ENCODE data around the gene RS1.

Gene RS1

GRCh38 chrX:18617407-18617750 is 54.5 kb downstream of the RS1 start:
- H3K27me3 ChIP-seq (replicated peaks; ENCODE audit: control insufficient read depth, insufficient read depth, low read length), result no peaks in the 10 kb centered on the region
- no peak for TF ChIP-seq CTCF (IDR thresholded peaks at IDR 0.05; ENCODE audit: insufficient read depth, low read length, poor library complexity, severe bottlenecking)
- DNase-seq (ENCODE audit: extremely low read depth, insufficient read length), result no peak
- no peak overlapping the region for H3K4me3 ChIP-seq (replicated peaks; ENCODE audit: low read depth, low read length)
- no peaks in the 10 kb centered on the region for H3K36me3 ChIP-seq (ENCODE audit: control insufficient read depth, insufficient read depth, low read length)

DNA sequence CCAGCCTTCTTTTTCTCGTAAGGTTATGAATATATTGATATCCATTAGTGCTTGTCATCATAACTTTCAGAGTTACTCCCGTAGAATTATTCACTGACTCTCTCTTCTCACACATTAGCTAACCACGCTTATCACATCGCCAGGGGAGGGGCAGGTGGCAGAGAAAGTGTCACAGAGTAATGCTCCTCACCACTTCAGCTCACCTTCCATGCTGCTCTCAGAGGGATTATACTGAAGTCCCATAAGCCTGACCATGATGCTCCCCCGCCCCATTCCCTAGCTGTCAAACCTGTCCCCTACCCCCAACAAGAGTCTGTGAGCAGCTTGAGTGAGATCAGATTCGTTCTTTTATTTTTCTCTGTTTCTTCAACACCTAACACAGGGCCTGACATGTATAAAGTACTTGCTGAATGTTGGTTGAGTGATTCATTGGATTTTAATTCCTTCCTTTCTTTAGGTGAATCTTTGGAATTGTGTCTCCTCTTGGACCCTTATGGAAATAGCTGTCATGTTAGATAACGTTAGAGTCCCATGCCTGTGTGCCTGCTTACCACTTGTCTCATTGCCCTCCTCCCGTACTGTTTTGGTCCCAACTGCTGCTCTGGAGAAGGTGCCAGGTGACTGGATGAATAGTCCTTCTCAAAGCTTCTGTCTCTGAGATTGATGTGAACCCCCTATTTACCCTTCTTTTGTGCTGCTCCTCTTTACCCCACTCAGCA is 55.1 kb downstream of the RS1 start:
- no peak for TF ChIP-seq CTCF (IDR thresholded peaks at IDR 0.05; ENCODE audit: insufficient read depth, low read length, poor library complexity, severe bottlenecking)
- H3K27me3 ChIP-seq (replicated peaks; ENCODE audit: control insufficient read depth, insufficient read depth, low read length), result no peaks in the 10 kb centered on the region
- H3K4me3 ChIP-seq (replicated peaks; ENCODE audit: low read depth, low read length), result no peak overlapping the region
- DNase-seq (ENCODE audit: extremely low read depth, insufficient read length), result no peak
- no peaks in the 10 kb centered on the region for H3K36me3 ChIP-seq (ENCODE audit: control insufficient read depth, insufficient read depth, low read length)

GRCh38 chrX:18613930-18614639 is 57.8 kb downstream of the RS1 start:
- Histone ChIP-seq H3K36me3 (ENCODE audit: control insufficient read depth, insufficient read depth, low read length) (no peaks in the 10 kb centered on the region; the same call in 1 of the 2 replicates), H3K27me3 (replicated peaks; ENCODE audit: control insufficient read depth, insufficient read depth, low read length) (no peaks in the 10 kb centered on the region), H3K4me3 (replicated peaks; ENCODE audit: low read depth, low read length) (no peak overlapping the region)
- no peak for TF ChIP-seq CTCF (IDR thresholded peaks at IDR 0.05; ENCODE audit: insufficient read depth, low read length, poor library complexity, severe bottlenecking)
- DNase-seq (ENCODE audit: extremely low read depth, insufficient read length), result no peak

DNA sequence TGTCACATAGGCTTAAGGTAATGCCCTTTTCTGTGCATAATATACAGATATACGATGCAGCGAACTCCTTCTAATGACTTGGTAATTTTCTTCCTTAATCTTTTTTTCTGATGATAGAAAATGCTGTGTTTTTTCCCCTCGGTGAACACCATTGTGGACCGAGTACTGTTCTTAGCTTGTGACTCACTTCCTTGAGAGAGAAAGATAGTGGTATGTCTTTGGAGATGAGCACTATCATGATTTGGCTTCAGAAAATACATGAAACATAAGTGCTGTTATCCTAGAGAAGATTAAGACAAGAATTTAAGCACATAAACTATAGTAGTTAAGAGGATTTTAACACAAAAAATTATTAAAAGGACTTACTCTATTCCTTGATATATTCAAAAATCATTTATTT is 63.9 kb downstream of the RS1 start:
- Histone ChIP-seq H3K4me3 (replicated peaks; ENCODE audit: low read depth, low read length) (no peak overlapping the region), H3K27me3 (replicated peaks; ENCODE audit: control insufficient read depth, insufficient read depth, low read length) (no peaks in the 10 kb centered on the region), H3K36me3 (ENCODE audit: control insufficient read depth, insufficient read depth, low read length) (no peaks in the 10 kb centered on the region; the same call in 1 of the 2 replicates)
- no peak for TF ChIP-seq CTCF (IDR thresholded peaks at IDR 0.05; ENCODE audit: insufficient read depth, low read length, poor library complexity, severe bottlenecking)
- no peak for DNase-seq (ENCODE audit: extremely low read depth, insufficient read length)

- no peak for TF ChIP-seq CTCF (IDR thresholded peaks at IDR 0.05; ENCODE audit: insufficient read depth, low read length, poor library complexity, severe bottlenecking)
- peaks cover 1% of the 10 kb centered on the region; the same call in 1 of the 2 replicates for H3K27me3 ChIP-seq (replicated peaks; ENCODE audit: control insufficient read depth, insufficient read depth, low read length)
- H3K36me3 ChIP-seq (ENCODE audit: control insufficient read depth, insufficient read depth, low read length), result no peaks in the 10 kb centered on the region; the same call in 1 of the 2 replicates
- no peak for DNase-seq (ENCODE audit: extremely low read depth, insufficient read length)
- H3K4me3 ChIP-seq (replicated peaks; ENCODE audit: low read depth, low read length), result no peak overlapping the region
These were observed 73.5 kb downstream of the RS1 start for GRCh38 chrX:18598413-18598812.
